HUES48 (cell line): Measurements from ENCODE around the gene RAMP1.

ENCODE experiments used
- H3K27ac ChIP-seq: one replicate; pipeline ENCODE4 v1.7.0; 2013; ENCODE audit warnings: low read depth, low read length, inconsistent platforms
- H3K27me3 ChIP-seq: 2 replicates; pipeline ENCODE4 v1.6.1; 2013; ENCODE audit warnings: mild to moderate bottlenecking, low read length; ENCODE audit not compliant: control insufficient read depth, insufficient read depth
- H3K36me3 ChIP-seq: 2 replicates; pipeline ENCODE4 v1.6.1; 2013; ENCODE audit warnings: low read length; ENCODE audit not compliant: control insufficient read depth, insufficient read depth
- H3K4me1 ChIP-seq: 2 replicates; pipeline ENCODE4 v1.6.1; 2013; ENCODE audit warnings: mild to moderate bottlenecking, low read length; ENCODE audit not compliant: control insufficient read depth, insufficient read depth
- H3K4me3 ChIP-seq: 2 replicates; pipeline ENCODE4 v1.5.1; 2013; ENCODE audit warnings: mild to moderate bottlenecking, low read depth, low read length
- H3K9ac ChIP-seq: 2 replicates; pipeline ENCODE4 v1.6.1; 2013; ENCODE audit warnings: mild to moderate bottlenecking, low read depth, low read length, moderate library complexity
- H3K9me3 ChIP-seq: 2 replicates; pipeline ENCODE4 v1.6.1; 2013; ENCODE audit warnings: low read length; ENCODE audit not compliant: control insufficient read depth, insufficient read depth

RAMP1 gene

DNA sequence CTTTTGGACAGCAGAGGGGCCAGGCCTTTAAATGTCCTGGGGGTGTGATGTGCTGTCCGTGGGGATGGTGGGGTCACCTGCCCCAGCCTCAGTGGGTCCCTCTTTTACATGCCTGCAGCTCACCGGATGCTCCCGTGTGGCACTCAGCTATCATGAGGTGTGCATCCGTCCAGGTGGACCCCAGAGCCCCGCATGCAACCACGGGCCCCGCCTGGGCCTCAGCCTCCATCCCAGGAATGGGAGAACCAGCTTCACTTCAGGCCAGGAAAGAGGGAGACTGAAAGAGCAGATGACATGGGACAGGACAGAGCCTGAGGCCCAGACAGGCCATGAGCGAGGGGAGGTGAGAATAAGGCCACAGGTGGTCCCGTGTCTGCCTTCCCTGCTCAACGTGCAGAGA, 37.5 kb downstream of the RAMP1 start:
- Histone ChIP-seq H3K9me3 (no peaks in the 10 kb centered on the region), H3K9ac (no peak overlapping the region), H3K36me3 (no peaks in the 10 kb centered on the region), H3K27ac (no peak overlapping the region), H3K4me1 (peaks cover 4% of the 10 kb centered on the region; the same call in 1 of the 2 replicates), H3K27me3 (no peaks in the 10 kb centered on the region), H3K4me3 (no peak overlapping the region)

DNA sequence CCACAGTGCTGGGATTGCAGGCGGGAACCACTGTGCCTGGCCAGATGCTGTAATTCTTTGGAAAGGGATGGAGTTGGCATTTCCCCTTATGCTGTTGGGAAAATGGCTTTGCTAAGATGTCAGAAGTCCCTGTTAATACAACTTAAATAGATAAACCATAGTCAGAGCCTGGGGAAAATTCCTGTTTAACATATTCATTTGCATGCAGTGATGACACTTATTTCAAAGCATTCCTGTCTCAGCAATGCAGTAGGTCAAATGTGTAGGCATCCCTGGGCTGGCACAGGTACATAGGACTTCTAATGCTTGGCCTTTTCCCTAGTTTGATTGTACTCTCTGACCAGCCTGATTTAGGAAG, 38.6 kb downstream of the RAMP1 start:
- Histone ChIP-seq H3K27ac (no peak overlapping the region), H3K9me3 (no peaks in the 10 kb centered on the region), H3K9ac (no peak overlapping the region), H3K4me3 (no peak overlapping the region), H3K27me3 (no peaks in the 10 kb centered on the region), H3K36me3 (no peaks in the 10 kb centered on the region), H3K4me1 (peaks cover 4% of the 10 kb centered on the region; the same call in 1 of the 2 replicates)

DNA sequence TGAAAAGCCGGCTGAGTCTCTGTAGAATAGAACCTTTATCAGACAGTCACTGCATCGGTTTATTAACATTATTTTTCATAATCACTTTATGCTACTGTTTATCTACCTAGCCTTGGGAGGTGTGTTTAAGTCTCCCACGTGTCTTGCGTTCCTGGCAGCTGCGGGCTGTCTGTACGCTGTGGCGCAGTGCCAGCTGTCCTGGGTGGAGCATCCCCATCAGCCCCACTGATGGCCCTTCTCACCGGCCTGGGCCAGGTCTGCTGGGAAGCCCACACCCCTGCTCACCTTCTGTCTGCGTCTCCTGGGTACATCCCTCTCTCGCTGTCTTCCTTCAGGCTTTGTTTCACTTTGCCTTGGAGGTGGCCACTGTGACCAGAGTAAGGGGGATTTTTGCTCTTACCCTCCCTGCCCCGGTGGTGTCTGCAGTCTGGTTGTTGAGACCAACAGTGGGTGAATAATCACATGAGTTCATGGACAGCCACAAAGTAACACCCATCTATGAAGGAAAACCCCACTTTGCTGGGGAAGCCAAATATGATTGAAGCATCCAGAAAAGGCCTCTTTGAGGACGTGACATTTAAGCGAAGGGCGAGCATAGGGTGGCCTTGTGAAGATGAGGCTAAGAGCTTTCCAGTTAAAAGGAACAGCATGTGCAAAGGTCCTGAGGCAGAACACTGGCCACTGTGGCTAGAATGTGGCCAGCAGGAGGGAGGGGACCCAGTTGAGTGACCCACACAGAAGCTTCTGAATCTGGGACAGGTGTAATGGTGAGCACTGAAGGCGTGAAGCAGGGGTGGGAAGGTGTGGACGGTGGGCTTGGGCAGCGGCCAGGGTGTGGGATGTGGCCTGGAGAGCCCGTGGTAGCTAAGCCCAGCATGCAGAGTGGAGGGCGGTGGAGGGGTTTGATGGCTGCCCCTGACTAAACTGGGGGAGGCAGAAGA, 41.7 kb downstream of the RAMP1 start:
- Histone ChIP-seq H3K9ac (no peak overlapping the region), H3K4me1 (peaks cover 3% of the 10 kb centered on the region; the same call in 1 of the 2 replicates), H3K9me3 (no peaks in the 10 kb centered on the region), H3K27me3 (no peaks in the 10 kb centered on the region), H3K27ac (no peak overlapping the region), H3K36me3 (no peaks in the 10 kb centered on the region), H3K4me3 (no peak overlapping the region)

DNA sequence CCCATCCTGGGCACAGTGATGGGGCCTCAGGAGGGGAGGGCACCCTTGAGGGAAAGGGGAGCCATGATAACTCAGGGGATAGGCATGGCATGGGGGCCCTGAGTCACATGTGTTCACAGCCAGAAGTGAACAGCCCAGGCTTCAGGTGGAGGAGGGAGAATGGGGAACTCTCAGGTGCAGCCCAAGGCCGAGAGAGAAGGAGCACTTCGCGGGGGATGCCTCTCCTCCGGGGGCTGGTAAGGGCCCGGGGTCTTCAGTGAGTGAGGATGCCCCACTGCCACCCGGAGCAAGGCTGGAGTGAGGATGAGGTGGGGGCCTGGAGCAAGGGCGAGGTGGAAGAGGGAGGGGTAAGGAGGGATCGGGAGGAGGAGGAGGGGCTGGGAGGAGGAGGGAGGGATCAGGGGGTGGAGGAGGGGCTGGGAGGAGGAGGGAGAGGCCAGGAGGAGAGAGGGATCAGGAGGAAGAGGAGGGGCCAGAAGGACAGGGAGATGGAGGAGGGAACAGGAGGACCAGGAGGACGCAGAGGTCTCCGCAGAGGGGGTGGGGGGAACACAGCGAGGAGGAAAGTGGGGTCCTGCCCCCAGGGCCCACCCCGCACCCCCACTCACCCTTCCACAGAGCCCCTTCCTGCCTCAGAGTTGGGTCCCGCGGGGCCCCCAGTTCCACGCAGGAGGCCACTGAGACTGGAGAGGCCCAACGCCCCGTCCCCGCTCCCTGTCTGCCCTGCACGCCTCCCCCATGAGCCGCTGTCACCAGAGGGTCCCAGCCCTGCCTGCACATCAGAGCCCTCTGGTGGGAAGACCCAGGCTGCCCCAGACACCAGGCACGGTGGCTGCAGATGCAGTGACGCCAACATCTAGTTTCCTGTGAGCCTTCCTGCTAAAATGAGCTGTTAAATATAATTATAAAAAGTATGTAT, 42.8 kb downstream of the RAMP1 start:
- H3K27ac ChIP-seq: no peak overlapping the region
- no peaks in the 10 kb centered on the region for H3K36me3 ChIP-seq
- H3K27me3 ChIP-seq: no peaks in the 10 kb centered on the region
- no peaks in the 10 kb centered on the region for H3K9me3 ChIP-seq
- no peaks in the 10 kb centered on the region for H3K4me1 ChIP-seq
- H3K9ac ChIP-seq: no peak overlapping the region
- no peak overlapping the region for H3K4me3 ChIP-seq

DNA sequence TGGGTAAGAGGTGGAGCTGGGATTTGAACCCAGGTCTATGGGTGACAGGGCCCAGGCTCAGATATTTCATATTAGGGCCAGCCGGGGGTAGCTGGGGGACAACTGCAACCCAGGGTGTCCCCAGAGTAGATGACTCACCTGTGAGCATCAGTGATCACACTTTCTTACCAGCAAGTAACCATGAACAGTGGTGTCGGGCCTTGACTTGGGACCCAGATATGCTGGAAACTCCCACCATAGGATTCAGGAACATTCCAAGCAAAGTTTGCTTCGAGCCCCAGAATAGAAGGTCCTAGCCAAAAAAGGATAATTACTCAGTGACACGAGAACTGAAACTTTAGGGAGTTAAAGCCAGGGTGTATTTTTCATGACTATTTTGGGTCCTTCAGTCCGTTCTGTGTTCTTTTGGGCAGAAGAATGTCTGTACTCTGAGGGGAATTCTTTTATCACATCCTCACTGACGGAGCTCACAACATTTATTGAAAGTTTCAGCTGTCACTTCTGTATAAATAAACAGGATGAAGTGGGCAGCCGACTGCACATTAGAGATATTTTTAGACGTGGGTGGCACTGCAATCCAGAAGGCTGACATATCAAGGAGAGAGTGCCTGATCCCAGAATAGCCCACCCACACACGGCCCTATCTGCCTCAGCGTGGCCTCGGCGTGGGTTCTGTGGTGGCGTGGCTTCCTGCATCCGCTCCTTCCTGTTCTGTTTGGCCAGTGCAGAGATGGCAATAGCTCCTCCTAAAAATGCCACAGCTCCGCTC, 45.6 kb downstream of the RAMP1 start:
- Histone ChIP-seq H3K4me3 (no peak overlapping the region), H3K27me3 (no peaks in the 10 kb centered on the region), H3K4me1 (no peaks in the 10 kb centered on the region), H3K27ac (no peak overlapping the region), H3K36me3 (no peaks in the 10 kb centered on the region), H3K9me3 (no peaks in the 10 kb centered on the region), H3K9ac (no peak overlapping the region)

DNA sequence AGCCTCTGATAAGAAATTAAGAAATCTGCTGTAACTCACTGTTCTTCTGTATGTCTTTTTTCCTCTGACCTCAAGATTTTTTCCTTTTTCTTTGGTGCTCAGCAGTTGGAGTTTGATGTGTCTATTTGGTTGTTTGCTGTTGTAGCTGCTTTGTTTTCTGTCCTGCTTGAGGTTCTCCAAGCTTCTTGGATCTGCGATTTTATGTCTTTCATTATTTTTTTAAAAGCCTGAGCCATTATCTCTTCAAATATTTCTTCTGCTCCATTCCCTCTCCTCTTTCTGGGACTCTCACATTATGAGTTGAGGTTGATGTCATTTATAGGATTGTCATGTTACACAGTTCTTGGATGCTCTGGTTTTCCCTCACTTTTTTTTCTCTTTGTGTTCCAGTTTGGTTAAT, 47.7 kb downstream of the RAMP1 start:
- Histone ChIP-seq H3K9ac (no peak overlapping the region), H3K27ac (no peak overlapping the region), H3K36me3 (no peaks in the 10 kb centered on the region), H3K9me3 (no peaks in the 10 kb centered on the region), H3K27me3 (no peaks in the 10 kb centered on the region), H3K4me3 (no peak overlapping the region), H3K4me1 (no peaks in the 10 kb centered on the region)

DNA sequence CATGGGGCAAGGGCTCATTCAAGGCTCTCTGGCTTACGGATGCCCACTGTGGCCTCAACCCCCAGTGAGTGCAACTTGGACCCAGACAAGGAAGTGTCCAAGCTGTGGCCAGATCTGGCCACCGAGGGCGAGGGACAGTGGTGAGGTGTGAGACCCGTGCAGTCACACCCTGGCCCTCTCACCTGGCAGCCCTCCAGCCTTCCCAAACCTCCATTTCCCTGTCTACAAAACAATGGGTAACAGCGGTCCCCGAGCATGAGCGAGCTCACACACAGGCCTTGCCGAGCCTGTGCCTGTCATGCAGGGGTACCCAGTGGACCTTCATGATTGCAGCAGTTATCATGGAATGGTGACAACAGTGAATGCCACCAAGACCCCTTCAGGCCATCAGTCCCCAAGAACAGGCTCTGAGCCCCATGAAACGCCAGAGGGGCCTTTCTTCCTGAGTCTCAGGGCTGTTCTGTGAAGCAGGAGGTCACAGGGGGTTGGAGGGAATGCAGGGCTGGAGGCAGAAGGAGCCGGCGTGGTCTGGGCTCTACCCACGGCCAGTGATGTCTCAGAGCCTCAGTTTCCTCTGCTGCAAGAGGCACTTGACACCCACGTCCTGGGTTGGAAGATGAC, 49.8 kb downstream of the RAMP1 start:
- Histone ChIP-seq H3K9me3 (no peaks in the 10 kb centered on the region), H3K9ac (no peak overlapping the region), H3K36me3 (no peaks in the 10 kb centered on the region), H3K4me3 (no peak overlapping the region), H3K27ac (no peak overlapping the region), H3K27me3 (no peaks in the 10 kb centered on the region), H3K4me1 (no peaks in the 10 kb centered on the region)

DNA sequence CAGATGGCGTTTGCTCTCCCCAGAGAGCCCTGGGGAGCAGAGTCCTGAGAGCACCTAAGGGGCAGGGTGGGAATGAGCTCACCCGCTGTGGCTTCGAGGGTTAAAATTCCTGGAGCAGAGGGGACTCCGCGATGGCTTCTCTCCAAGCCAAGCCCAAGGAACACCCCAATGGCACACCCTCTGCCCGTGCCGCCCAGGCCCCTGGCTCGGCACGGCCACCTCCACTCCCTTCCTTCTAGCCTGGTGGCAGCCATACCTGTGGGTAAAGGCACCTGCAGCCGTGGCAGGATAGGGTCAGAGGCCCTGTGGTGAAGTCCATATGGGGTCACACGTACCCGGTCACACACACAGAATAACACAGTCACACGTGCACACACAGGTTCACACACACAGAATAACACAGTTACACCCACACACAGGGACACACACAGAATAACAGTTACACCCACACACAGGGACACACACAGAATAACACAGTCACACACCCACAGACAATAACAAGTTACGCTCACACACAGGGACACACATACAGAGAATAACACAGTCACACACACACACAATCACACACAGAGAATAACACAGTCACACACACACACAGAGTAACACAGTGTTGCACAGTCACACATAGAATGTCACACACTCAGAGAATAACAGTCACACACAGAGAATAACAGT, 50.5 kb downstream of the RAMP1 start:
- H3K27me3 ChIP-seq: no peaks in the 10 kb centered on the region
- no peaks in the 10 kb centered on the region for H3K36me3 ChIP-seq
- H3K9ac ChIP-seq: no peak overlapping the region
- H3K27ac ChIP-seq: no peak overlapping the region
- H3K4me1 ChIP-seq: no peaks in the 10 kb centered on the region
- no peak overlapping the region for H3K4me3 ChIP-seq
- no peaks in the 10 kb centered on the region for H3K9me3 ChIP-seq

DNA sequence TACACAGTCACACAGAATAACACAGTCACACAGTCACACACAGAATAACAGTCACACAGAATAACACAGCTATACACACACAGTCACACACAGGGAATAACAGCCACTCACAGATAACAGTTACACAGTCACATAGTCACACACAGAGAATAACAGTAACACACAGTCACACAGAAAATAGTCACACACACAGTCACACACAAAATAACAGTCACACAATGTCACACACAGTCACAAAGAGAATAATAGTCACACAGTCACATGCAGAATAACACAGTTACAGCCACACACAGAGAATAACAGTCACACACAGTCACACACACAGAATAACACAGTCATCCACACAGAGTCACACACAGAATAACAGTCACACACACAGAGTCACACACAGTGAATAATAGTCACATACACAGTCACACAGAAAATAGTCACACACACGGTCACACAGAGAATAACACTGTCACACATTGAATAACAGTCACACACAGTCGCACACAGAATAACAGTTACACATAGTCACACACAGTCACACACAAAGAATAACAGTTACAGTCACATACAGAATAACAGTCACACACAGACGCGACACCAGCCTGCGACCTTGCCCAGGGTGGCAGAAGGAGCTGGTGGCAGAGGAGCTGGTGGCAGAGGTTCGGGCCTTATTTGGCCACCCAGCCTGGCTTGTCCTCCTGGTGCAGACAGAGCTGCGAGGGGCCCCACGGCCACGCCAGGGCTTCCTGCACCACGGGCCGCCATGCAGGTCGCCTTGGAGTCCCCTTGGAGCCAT, 51.3 kb downstream of the RAMP1 start:
- no peak overlapping the region for H3K4me3 ChIP-seq
- H3K27me3 ChIP-seq: no peaks in the 10 kb centered on the region
- no peaks in the 10 kb centered on the region for H3K9me3 ChIP-seq
- no peak overlapping the region for H3K9ac ChIP-seq
- no peaks in the 10 kb centered on the region for H3K4me1 ChIP-seq
- H3K27ac ChIP-seq: no peak overlapping the region
- H3K36me3 ChIP-seq: no peaks in the 10 kb centered on the region
